ENCODE results near the gene CCDC27.

- TF ChIP-seq POLR2A (IDR thresholded peaks at IDR 0.05) (no peak), CTCF (IDR thresholded peaks at IDR 0.05) (no peak)
These were observed 38.3 kb downstream of the CCDC27 start for GRCh38 chr1:3790500-3790923.

Data from Peyer's patch (tissue), 4 donors.